ENCODE data around the gene PRPF18. TPM values are rescaled to one million over a fixed set of nuclear protein-coding genes. Genes with fewer than 3 reads are reported as not detected.

The PRPF18 gene
- total and polyA plus RNA-seq, 3 donors from 2014 or later, result 20.6 to 30.6 (median 26.9) TPM

GRCh38 chr10:13587391-13587790 is 626 bp downstream of the PRPF18 start:
- Histone ChIP-seq H3K4me1 (peaks cover 10% of the 10 kb centered on the region), H3K27ac (no peak overlapping the region), H3K4me3 (peak overlapping the region; percentile 73 to 90), H3K27me3 (no peaks in the 10 kb centered on the region), H3K9me3 (no peaks in the 10 kb centered on the region), H3K36me3 (ENCODE audit: low read depth, missing control alignments) (no peaks in the 10 kb centered on the region)
- no peak for TF ChIP-seq CTCF (IDR thresholded peaks at IDR 0.05)
- no peak for TF ChIP-seq POLR2A (IDR thresholded peaks at IDR 0.05)
- 1 to 2% methylated on average over 13 to 19 of the region's 19 CpGs for WGBS, 2 donors
- DNase-seq, result peak; percentile 15
- intact Hi-C loops (cut with DNase I; ENCODE audit: low total_unique reads), result no loop called here

GRCh38 chr10:13589316-13589715 is 2.6 kb downstream of the PRPF18 start:
- intact Hi-C loops (cut with DNase I; ENCODE audit: low total_unique reads), result no loop called here
- no peak for DNase-seq
- H3K4me3 ChIP-seq, result no peak overlapping the region
- H3K36me3 ChIP-seq (ENCODE audit: low read depth, missing control alignments), result no peaks in the 10 kb centered on the region
- 78 to 92% methylated on average over 1 of the region's 1 CpG for WGBS, 2 donors
- no peaks in the 10 kb centered on the region for H3K9me3 ChIP-seq
- peaks cover 10% of the 10 kb centered on the region for H3K4me1 ChIP-seq
- TF ChIP-seq POLR2A (IDR thresholded peaks at IDR 0.05), result no peak
- TF ChIP-seq CTCF (IDR thresholded peaks at IDR 0.05), result no peak
- no peak overlapping the region for H3K27ac ChIP-seq
- no peaks in the 10 kb centered on the region for H3K27me3 ChIP-seq

- H3K4me3 ChIP-seq, result no peak overlapping the region
- intact Hi-C loops (cut with DNase I; ENCODE audit: low total_unique reads), result no loop called here
- TF ChIP-seq CTCF (IDR thresholded peaks at IDR 0.05), result no peak
- TF ChIP-seq POLR2A (IDR thresholded peaks at IDR 0.05), result no peak
- no peaks in the 10 kb centered on the region for H3K36me3 ChIP-seq (ENCODE audit: low read depth, missing control alignments)
- H3K9me3 ChIP-seq, result no peaks in the 10 kb centered on the region
- WGBS, 2 donors, result 77 to 83% methylated on average over 4 of the region's 4 CpGs
- DNase-seq, result no peak
- no peak overlapping the region for H3K27ac ChIP-seq
- peaks cover 10% of the 10 kb centered on the region for H3K4me1 ChIP-seq
- no peaks in the 10 kb centered on the region for H3K27me3 ChIP-seq
Observed at GRCh38 chr10:13590886-13591285, 4.1 kb downstream of the PRPF18 start.

GRCh38 chr10:13592306-13592705 is 5.5 kb downstream of the PRPF18 start:
- 92 to 94% methylated on average over 2 of the region's 2 CpGs for WGBS, 2 donors
- peaks cover 10% of the 10 kb centered on the region for H3K4me1 ChIP-seq
- intact Hi-C loops (cut with DNase I; ENCODE audit: low total_unique reads), result no loop called here
- H3K27ac ChIP-seq, result no peak overlapping the region
- no peaks in the 10 kb centered on the region for H3K27me3 ChIP-seq
- H3K36me3 ChIP-seq (ENCODE audit: low read depth, missing control alignments), result no peaks in the 10 kb centered on the region
- no peak for TF ChIP-seq POLR2A (IDR thresholded peaks at IDR 0.05)
- TF ChIP-seq CTCF (IDR thresholded peaks at IDR 0.05), result no peak
- no peak for DNase-seq
- no peak overlapping the region for H3K4me3 ChIP-seq
- no peaks in the 10 kb centered on the region for H3K9me3 ChIP-seq

GRCh38 chr10:13593535-13593934 is 6.8 kb downstream of the PRPF18 start:
- intact Hi-C loops (cut with DNase I; ENCODE audit: low total_unique reads), result no loop called here

More at GRCh38 chr10:13593535-13593934, 6.8 kb downstream of the PRPF18 start:
- 87 to 97% methylated on average over 2 of the region's 2 CpGs for WGBS, 2 donors
- H3K27me3 ChIP-seq, result no peaks in the 10 kb centered on the region
- no peak overlapping the region for H3K4me3 ChIP-seq
- no peaks in the 10 kb centered on the region for H3K4me1 ChIP-seq
- TF ChIP-seq POLR2A (IDR thresholded peaks at IDR 0.05) (no peak), CTCF (IDR thresholded peaks at IDR 0.05) (no peak)
- DNase-seq, result no peak
- H3K36me3 ChIP-seq (ENCODE audit: low read depth, missing control alignments), result no peaks in the 10 kb centered on the region
- no peak overlapping the region for H3K27ac ChIP-seq
- no peaks in the 10 kb centered on the region for H3K9me3 ChIP-seq
